ENCODE data around the gene RETREG1. TPM values are rescaled to one million over a fixed set of nuclear protein-coding genes. Genes with fewer than 3 reads are reported as not detected.

Gene RETREG1
- total RNA-seq, 6 donors from 2014 or later: 17.6 to 50.2 (median 28.3) TPM

- no peak for DNase-seq
- Histone ChIP-seq H3K27me3 (no peaks in the 10 kb centered on the region), H3K4me1 (no peaks in the 10 kb centered on the region), H3K27ac (no peak overlapping the region), H3K36me3 (no peaks in the 10 kb centered on the region), H3K9me3 (no peaks in the 10 kb centered on the region), H3K4me3 (no peak overlapping the region)
- TF ChIP-seq EP300 (IDR thresholded peaks at IDR 0.05) (no peak), POLR2AphosphoS5 (IDR thresholded peaks at IDR 0.05) (no peak), CTCF (IDR thresholded peaks at IDR 0.05) (no peak), POLR2A (IDR thresholded peaks at IDR 0.05) (no peak)
- WGBS, 2 donors: 46 to 60% methylated on average over 4 of the region's 4 CpGs
- ATAC-seq (ENCODE audit: low FRiP score in 2 of 2): no peak
These were observed 96.0 kb downstream of the RETREG1 start for GRCh38 chr5:16520841-16521240.

- no peaks in the 10 kb centered on the region for H3K4me1 ChIP-seq
- no peak overlapping the region for H3K4me3 ChIP-seq
- TF ChIP-seq POLR2AphosphoS5 (IDR thresholded peaks at IDR 0.05) (no peak), EP300 (IDR thresholded peaks at IDR 0.05) (no peak)
- no peak overlapping the region for H3K27ac ChIP-seq
- H3K9me3 ChIP-seq: no peaks in the 10 kb centered on the region
- no peak for DNase-seq
- H3K36me3 ChIP-seq: no peaks in the 10 kb centered on the region
- no peaks in the 10 kb centered on the region for H3K27me3 ChIP-seq
- WGBS, 2 donors: 88 to 95% methylated on average over 4 of the region's 4 CpGs
- ATAC-seq (ENCODE audit: low FRiP score in 2 of 2): no peak
These were observed 97.4 kb downstream of the RETREG1 start for GRCh38 chr5:16519435-16519834.

- no peaks in the 10 kb centered on the region for H3K36me3 ChIP-seq
- no peaks in the 10 kb centered on the region for H3K4me1 ChIP-seq
- no peak overlapping the region for H3K27ac ChIP-seq
- TF ChIP-seq EP300 (IDR thresholded peaks at IDR 0.05): no peak
- TF ChIP-seq CTCF (IDR thresholded peaks at IDR 0.05): no peak
- TF ChIP-seq POLR2A (IDR thresholded peaks at IDR 0.05): no peak
- TF ChIP-seq POLR2AphosphoS5 (IDR thresholded peaks at IDR 0.05): no peak
- H3K9me3 ChIP-seq: no peaks in the 10 kb centered on the region
- H3K27me3 ChIP-seq: no peaks in the 10 kb centered on the region
- WGBS, 2 donors: 91 to 93% methylated on average over 2 of the region's 2 CpGs
- H3K4me3 ChIP-seq: no peak overlapping the region
- DNase-seq: no peak
- peak in 1 of 2 donors; percentile 18 for ATAC-seq (ENCODE audit: low FRiP score in 2 of 2)
These were observed 98.2 kb downstream of the RETREG1 start for GRCh38 chr5:16518606-16519005.

- Histone ChIP-seq H3K27me3 (no peaks in the 10 kb centered on the region), H3K9me3 (no peaks in the 10 kb centered on the region), H3K4me1 (no peaks in the 10 kb centered on the region), H3K27ac (no peak overlapping the region), H3K36me3 (no peaks in the 10 kb centered on the region), H3K4me3 (no peak overlapping the region)
- 55 to 77% methylated on average over 4 of the region's 4 CpGs for WGBS, 2 donors
- no peak for DNase-seq
- ATAC-seq (ENCODE audit: low FRiP score in 2 of 2): peak in 1 of 2 donors; percentile 23
- no peak for TF ChIP-seq CTCF (IDR thresholded peaks at IDR 0.05)
- TF ChIP-seq POLR2AphosphoS5 (IDR thresholded peaks at IDR 0.05): no peak
- peak in 1 of 4 donors; percentile 42 for TF ChIP-seq EP300 (IDR thresholded peaks at IDR 0.05)
These were observed 101.3 kb downstream of the RETREG1 start for GRCh38 chr5:16515532-16515931.

GRCh38 chr5:16510098-16510497 lies 106.7 kb downstream of the RETREG1 start:
- no peak for TF ChIP-seq EP300 (IDR thresholded peaks at IDR 0.05)
- no peak for TF ChIP-seq CTCF (IDR thresholded peaks at IDR 0.05)
- no peak for TF ChIP-seq POLR2AphosphoS5 (IDR thresholded peaks at IDR 0.05)
- TF ChIP-seq POLR2A (IDR thresholded peaks at IDR 0.05): no peak
- WGBS, 2 donors: 90 to 94% methylated on average over 3 of the region's 3 CpGs
- Histone ChIP-seq H3K27me3 (no peaks in the 10 kb centered on the region), H3K36me3 (no peaks in the 10 kb centered on the region), H3K4me1 (peaks cover 0 to 5% (median 1%) of the 10 kb centered on the region in 4 donors), H3K4me3 (no peak overlapping the region), H3K9me3 (no peaks in the 10 kb centered on the region), H3K27ac (no peak overlapping the region)
- no peak for ATAC-seq (ENCODE audit: low FRiP score in 2 of 2)
- DNase-seq: no peak
